Activated CD4-positive, alpha-beta T cell treated with anti-CD3 and anti-CD28 coated beads, Interleukin-10, Interleukin-2, amounts not matched to agents 100 ng/mL and 50 ng/mL, durations not matched to agents 16 hours and 8 hours (primary cell): ENCODE data around the gene BCAR3.
"Not testable (repeated sequence)": the region's sequence is repeated elsewhere in the genome, so short reads cannot be mapped to it uniquely, and the experiment has no call there.

Source experiments
- DNase-seq: peaks from one replicate; pipeline ENCODE4 v3.0.0-alpha.2; 2020

BCAR3 gene

DNA sequence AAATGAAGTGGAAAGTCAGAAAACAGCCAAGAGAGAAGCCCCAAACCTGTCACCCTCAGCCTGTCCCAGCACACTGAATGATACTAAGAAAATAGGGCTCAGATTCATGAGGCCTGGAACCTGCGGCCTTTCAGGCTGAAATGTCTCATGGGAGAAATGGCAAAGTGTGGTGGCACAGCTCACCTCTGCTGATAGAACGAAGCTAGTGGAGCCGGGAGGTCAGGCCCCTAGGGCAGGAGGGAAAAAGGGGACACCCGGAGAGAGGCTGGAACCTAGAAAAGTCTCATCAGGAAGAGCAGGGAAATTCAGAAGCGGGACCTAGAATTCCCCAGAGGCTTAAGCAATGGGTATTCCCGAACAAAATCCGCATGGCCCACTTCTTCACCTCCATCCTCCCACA lies 107.1 kb downstream of the BCAR3 start:
- no peak for DNase-seq

DNA sequence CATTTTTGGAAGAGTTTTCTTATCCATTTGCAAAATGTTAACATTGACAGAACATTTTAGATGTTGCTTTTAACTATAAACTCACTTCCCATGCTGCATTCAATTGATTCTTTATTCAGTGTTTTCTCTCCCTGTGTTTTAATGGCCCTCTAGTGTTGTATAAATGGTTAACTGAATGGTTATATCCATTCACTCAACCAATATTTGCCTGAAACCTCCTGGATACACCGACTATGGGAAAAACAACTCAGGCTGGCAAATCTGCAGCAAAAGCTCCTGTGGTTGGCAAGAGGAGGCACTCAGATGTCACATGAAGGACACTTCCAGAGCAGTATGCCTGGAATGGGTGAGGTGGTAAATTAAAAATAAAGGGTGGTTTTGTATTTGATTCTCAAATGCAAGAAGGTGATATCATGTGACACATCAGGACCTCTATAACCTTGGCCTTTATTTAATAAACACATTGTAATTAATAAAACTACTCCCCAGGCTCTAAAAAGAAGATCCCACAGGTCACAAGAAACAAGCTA lies 107.6 kb downstream of the BCAR3 start:
- no peak for DNase-seq

DNA sequence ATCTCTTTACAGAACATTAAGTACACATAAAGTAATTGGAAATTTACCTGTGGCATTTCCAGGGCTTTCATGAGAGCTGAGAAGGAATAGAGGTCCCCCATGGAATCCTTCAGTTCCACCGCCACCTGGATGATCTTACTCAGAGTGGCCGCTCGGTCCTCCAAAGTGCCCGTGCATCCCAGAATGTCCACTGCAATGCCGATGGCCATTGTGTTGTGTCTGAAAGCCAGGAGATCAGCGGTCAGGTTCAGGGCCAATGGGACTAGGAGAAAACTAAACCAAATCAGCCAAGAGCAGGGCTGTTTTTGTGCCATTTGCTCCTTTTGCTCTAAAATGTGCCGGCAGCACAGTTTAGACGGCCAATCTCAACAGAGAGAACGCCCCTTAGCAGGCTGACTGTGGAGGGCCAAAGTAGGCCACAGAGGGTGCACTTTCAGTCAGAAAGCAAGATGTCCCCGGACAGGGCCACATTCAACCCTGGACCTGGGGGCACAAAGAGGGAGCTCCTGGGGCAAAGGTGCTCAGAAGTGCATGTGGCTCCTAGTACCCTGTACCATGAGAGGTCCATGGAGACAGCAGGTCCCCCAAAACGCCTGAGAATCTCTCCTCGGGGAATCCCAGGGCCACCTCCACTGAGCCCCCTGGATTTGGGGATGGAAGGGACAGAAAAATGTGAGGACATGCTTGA lies 109.9 kb downstream of the BCAR3 start:
- no peak for DNase-seq

DNA sequence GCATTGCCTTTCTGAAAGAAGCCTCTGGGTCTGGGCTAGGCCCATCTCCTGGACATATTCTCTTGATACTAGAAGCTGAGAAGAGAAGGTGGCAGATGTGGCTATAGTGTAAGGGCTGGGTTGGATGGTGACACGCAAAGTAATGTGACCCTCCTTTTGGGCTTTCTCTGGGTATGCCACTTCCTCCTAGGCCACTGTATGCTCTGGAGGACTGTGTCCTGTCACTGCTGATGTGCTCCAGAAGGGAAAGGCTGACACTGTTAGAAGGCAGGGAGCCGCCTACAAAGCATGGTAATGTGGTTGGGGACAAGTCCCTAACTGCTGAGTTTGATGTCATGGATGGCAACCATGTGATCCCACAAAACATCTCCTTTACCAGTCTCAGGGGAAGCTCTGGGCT lies 112.1 kb downstream of the BCAR3 start:
- DNase-seq: no peak

DNA sequence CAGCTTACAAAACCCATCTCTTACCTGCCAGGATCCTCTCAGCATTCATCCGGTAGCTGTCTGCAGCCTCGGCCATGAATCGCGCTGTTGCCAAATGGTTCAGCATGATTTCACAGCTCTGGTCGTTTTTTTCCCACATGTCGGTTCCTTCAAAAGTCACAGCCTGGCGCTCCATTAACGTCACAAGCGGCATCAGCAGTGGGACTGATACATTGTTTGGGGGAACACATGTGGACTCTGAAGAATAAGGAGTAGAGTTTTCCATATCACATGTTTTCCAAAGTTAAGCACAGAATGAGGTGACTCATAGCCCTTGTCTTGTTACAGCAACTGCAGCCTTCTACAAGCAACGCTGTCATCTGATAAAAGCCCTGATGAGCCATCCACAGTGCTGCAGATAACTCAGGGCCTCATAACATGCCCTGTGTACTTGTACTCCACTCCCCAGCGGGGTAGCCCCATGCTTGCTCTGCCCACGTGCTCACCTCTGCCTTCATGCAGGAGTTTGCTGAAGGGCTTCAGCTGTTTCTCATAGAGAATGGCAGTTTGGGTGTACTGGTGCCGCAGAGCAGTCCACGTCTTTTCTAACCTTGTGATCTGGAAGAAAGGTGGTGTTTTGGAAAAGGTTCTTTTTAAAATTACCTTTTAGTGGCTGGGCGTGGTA lies 114.2 kb downstream of the BCAR3 start:
- no peak for DNase-seq

DNA sequence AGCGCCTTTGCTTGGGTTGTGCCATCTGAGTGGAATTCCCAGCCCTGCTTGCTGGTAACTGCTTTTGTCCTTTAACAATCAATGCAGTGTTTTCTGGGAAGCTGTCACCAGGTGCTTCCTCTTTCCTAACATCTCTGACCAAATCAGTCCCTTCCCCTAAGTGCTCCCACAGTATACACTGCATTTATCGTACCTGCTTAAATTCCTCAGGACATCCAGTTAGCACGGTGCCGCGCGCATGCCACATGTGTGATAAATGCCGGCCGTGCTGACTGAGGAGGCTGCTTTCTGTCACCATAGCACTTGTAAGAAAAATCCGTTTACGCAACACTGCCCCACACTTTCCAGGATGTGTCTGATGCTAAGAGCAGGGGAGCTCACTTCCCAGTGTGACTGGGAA lies 115.4 kb downstream of the BCAR3 start:
- no peak for DNase-seq

DNA sequence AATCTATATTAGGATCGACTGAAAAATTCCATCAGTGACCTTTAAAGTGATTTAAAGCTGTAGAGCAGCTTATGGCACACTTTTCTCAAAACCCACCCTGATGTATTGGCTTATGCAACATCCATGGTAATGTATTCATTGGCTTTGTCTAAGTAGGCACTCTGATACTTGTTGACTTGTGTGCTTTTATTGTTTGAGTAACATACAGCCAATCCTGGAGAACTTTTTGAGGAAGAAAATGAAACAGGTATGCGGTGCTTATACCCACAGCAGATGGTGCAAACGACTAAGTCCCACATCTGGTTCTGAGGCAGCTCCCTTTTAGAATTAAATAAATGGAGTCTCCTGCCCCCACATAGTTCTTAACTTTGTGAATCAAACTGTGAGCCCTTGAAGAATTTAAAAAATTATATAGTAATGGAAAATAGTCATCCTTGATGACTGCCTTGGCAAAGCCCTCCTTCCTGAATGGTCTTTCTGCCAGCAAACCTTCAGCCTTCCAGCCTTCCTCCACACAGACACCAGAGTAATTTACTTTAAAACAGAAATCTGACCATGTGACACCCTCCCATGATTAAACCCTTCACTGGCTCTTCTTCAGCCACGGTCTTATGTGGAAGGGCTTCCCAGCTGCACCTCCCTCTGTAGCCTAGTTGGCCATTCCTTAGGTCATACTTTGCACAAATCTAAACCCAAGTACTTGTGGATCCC lies 116.0 kb downstream of the BCAR3 start:
- DNase-seq: no peak

DNA sequence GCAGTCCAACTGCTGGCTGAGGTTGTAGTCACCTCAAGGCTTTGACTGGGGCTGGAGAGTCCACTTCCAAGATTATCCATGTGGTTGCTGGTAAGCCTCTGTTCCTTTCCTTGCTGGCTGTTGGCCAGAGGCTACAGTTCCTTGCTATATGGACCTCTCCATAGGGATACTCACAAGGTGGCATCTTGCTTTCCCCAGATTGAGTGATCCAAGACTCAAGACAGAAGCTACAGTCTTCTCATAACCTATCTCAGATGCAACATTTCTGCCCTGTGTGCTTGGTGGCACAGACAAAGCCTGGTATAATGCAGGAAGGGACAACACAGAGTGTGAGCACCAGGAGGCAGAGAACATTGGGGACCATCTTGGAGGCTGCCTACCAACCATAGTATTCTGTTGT lies 121.9 kb downstream of the BCAR3 start:
- DNase-seq: no peak

DNA sequence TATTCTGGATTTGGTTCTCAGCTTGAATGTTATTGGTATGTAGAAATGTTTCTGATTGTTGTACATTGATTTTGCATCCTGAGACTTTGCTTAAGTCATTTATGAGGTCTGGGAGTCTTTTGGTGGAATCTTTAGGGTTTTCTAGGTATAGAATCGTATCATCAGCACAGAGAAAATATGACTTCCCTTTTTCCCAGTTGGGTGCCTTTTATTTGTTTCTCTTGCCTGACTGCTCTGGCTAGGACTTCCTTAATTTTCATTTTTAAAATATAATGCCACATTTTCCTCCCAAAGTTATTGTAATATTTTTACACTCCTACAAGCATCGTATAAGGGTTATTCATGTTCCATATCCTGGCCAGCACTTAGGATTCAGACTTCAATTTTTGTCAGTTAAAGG lies 122.6 kb downstream of the BCAR3 start:
- DNase-seq: no peak

DNA sequence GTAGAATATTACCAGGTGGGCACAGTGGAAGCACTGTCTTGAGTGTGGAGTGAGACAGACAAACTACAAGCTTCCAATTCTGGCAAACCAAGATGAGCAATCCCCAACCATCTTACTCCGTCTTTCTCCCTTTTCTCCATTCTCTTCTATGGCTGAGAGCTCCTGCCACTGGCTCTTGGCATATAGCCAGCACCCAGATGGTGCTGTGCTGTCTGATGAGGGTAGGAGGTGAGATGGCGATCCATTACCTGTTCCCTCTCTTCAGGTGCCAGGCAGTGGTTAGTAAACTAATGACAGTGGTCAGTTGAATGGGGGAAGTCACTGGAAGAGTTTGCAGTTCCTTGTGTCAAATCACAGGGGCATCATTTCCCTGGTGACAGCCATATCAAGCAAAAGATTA lies 125.3 kb downstream of the BCAR3 start:
- DNase-seq: no peak

DNA sequence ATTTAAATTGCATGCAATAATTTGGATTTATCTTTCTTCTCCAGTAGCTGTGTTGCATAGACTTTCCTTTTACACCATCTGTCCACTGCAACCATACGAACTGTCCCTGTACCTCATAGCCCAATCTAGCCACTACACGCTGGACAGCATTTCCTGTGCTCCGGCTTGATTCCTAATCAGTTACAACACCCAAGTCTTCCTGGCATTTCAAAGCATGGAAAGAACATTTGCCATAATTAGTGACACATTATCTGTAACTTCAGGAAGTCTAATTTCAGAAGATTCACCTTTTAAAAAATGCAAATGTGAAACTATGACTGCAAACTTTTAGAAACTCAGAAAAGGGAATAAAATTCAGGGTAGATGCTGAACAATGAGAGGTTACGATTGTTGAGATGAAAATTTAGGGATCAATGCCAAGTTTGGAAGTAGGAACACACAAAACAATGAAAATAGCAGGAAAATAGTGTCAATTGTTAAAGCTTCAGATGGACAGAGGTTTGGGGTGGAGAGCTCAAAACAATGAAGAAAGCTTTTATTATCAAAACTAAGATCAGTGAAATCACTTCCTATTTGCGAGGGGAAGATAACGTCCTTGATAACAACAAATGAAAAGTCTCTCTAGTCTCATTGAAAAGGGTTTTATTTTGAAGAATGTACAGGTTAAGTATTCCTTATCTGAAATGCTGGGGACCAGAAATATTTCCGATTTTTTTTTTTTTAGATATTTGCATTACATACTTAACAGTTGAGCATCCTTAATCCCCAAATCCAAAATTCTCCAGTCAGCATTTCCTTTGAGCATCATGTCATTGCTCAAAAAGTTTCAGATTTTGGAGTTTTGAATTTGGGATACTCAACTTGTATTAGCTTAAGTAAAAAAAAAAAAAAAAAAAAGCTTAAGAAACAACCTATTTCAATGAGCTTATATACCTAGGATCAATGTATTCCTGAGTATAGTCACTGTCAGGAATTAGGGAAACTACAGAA lies 126.5 kb downstream of the BCAR3 start:
- no peak for DNase-seq

DNA sequence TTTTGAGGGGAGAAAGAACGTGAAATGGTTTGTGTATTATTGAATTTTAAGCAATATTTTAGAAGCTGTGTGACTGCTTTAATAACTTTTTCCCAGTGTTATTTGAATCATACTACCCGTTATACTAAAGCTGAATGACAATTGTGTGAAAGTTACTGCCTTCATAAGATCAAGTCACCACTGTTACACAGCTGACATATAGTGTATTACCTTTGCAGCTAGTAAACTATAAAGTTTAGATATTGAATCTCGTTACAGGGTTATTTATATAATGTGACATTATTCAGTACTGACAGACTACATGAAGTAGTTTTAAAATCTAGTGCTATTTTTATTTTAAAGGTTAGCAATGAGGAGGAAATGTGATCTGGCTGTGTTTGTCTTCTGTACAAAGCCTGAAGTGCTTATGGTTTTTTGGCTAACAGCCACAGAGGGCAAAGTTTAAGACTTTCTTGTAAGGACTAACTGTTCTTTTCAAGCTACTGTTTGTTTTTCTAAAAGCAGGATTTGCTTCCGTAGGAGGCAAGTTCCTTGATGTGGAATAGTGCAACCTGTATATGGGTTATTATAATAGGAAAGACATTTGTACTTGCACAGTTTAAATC lies 127.6 kb downstream of the BCAR3 start:
- not testable (repeated sequence) for DNase-seq

DNA sequence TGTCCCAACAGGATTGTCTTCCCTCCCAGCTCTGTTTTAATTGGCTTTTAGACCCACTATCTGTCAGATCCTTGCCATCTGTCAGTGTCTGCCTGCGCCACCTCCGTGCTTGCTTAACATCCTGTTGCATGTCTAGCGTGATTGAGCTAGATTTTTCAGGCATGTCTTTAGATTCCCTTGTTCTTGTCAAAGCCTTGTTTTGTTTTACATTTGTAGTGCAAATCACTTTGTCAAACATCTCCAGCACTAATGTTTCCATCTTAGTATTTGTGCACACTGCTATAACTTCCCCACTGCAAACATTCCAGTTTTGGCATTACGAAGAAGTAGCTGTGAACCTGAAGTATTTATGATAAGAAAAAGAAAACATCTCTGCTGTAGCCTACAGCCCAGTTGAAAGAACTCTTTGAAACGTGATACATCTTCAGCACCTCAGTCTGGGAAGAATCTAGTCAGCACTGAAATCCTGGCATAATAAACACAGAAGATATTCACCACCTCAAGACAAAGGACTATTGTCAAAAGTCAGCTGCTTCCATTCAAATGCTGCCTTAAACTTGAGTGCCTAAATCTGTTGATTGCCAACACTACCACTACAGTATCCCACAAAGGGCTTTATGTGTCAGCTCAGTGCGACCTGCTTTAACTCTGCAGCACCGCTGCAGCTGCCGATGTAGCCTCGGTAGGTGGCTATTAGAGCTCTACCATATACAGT lies 128.7 kb downstream of the BCAR3 start:
- no peak for DNase-seq

DNA sequence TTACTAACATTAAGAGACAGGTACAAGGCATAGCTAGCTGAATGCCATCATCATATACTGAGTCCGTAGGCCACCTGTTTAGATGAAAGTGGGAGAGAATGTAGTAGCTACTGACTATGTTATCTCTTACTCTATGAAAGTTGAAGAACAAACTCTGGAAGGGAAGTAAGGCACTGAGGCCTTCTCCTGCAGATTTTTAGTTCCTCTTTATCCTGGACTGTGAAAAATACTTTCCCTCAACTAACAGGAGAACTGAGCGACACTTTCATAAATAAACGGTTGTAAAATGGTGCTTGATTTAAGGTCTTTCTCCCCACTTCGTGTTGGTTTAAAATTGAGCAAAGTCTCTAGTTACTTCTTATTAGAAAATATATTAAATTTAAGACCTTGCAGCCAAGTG lies 131.8 kb downstream of the BCAR3 start:
- DNase-seq: no peak

DNA sequence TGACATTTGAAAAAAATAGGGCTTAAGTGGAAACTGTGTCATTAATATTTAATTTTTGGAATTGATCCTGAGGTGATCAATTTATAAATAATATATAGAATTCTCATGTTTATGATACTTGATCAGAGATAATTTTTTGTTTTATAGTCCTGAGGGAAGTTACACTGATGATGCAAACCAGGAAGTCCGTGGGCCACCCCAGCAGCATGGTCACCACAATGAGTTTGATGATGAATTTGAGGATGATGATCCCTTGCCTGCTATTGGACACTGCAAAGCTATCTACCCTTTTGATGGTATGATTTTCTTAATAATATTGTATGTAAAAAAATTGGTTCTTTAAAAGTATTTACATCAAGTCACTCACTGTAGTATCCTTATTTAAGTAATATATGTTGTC lies 132.5 kb downstream of the BCAR3 start:
- DNase-seq: no peak

DNA sequence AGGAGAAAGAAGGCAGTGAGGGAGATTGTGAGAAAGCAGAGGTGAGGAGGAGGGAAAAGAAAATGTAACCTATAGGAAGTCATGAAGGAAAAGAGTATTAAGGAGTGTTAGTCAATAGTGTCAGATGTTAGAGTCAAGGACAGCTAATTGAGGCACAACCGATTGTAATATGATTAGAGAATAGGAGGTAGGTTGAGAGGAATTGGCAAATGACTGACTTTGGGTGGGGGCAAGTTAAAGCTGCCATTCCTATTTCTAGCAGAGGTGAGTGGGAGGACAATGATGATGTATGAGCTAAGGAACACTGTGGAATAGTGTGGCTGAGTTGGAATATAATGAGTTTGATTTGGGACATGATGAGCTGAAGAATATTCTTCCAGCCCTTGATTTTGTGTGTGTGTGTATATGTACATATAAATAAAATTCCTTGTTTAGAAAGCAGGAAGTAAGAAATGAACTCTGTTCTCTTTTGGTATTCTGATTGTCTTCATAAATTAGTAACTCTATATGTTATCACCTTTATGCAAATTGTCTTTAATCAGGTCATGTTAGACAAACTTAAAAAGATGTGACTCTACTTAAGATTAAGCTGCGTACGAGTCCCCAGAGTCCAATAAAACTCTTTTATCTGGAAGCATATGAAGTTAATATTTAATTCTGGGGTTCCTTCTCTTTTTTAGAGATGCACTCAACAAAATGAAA lies 135.3 kb downstream of the BCAR3 start:
- no peak for DNase-seq

DNA sequence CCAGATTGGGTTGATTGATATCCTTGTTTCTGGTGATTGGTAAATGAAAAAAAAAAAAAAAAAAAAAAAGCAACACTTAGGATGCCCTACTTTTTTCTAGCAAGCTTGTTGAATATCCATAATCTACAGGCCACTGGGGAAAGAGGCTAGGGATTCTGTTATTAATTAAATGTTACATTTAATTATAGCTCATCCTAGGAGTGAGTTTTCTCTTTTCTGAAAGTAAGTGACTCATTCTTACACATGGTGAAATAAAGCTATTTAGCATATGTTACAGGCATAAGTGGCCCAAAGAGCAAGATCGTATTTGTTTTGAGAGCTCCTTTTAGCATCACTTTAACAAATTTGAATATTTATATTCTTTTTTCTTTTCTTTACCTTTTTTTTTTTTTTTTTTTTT lies 139.2 kb downstream of the BCAR3 start:
- no peak for DNase-seq

DNA sequence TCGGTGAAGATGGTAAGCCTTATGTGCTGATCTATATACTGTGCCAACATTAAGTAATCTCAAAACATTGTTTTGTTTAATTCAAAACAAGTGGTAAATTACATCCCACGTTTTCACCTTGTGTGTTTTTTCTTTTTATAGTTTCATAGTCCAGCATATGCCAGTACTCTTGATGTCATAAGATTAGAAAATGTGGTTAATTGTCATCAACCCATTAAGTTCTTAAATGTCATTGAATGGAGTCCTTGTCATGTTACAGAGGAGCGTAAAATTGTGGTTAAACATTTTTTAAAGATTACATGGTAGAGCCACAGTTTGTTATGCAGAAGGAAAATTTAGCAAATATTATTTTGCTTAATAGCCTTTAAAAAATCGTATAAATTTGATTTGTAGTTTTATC lies 140.6 kb downstream of the BCAR3 start:
- no peak for DNase-seq

DNA sequence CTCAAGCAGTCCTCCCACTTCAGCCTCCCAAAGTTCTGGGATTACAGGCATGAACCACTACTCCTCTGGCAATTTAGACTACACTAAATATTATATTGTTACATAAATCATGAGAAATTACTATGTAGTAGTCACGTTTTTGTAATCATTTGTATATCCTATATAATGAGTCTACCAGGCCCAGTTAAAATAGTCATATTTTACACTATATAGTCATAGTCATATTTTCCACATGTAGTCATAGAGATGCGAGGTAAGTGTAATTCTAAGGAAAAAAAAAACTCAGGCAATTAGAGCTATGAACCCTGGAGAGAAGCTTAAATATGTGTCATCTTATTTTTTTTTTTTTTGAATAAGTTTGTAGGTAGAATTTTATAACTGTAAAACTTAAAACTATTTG lies 143.7 kb downstream of the BCAR3 start:
- no peak for DNase-seq

DNA sequence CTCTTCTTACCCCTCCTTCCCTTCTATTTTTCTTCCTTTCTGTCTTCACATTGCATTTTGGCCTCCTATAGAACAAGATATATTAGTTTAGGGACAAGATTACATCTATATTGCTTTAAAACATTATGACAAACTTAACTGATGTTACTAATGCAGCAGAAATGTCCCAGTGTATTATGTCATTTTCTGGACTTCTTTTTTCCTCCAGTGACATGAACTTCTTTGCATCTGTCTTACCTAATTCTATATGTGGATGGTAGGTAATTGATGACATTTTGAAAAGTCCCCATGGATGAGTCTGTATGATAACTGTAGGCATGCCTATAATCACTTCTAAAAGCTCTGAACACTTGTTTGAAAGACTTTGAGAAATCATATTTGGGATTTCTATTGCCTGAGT lies 144.2 kb downstream of the BCAR3 start:
- DNase-seq: no peak

DNA sequence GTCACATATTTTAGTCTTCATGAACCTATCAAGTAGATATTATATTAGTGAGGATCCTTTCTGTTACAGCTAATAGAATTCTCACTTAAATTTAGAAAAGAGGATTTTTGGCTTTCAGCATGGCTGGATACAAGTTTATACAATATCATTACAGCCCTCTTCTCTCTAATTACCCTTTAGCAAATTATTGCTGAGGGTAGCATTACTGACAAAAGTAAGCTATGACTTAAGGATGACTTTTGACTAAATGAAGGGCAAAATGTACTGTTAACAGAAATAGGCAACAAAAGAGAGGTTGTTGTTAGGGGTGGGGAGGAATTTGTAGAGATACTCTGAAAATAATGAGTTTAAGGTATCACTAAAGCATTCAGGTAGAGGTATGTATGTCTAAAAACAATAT lies 148.0 kb downstream of the BCAR3 start:
- DNase-seq: no peak
